PC-9 (cell line): ENCODE results near the gene TAS2R40.

Experiments
- CTCF ChIP-seq: fragments of 200-600 bp; sonication (generic); conservative IDR thresholded peaks from 2 replicates; pipeline ENCODE4 v1.6.1; 2017; ENCODE audit warnings: mixed run types, antibody characterized with exemption, mild to moderate bottlenecking, moderate library complexity
- EZH2 ChIP-seq: fragments of 200-600 bp; sonication (generic); IDR thresholded peaks from 2 replicates; pipeline ENCODE4 v1.8.0; 2017; ENCODE audit warnings: antibody characterized with exemption, low read depth

GRCh38 chr7:143181349-143181748 lies 40.5 kb upstream of the TAS2R40 start:
- no peak for TF ChIP-seq CTCF
- TF ChIP-seq EZH2: no peak
